Measurements from ENCODE around the gene STX3.

The STX3 gene

DNA sequence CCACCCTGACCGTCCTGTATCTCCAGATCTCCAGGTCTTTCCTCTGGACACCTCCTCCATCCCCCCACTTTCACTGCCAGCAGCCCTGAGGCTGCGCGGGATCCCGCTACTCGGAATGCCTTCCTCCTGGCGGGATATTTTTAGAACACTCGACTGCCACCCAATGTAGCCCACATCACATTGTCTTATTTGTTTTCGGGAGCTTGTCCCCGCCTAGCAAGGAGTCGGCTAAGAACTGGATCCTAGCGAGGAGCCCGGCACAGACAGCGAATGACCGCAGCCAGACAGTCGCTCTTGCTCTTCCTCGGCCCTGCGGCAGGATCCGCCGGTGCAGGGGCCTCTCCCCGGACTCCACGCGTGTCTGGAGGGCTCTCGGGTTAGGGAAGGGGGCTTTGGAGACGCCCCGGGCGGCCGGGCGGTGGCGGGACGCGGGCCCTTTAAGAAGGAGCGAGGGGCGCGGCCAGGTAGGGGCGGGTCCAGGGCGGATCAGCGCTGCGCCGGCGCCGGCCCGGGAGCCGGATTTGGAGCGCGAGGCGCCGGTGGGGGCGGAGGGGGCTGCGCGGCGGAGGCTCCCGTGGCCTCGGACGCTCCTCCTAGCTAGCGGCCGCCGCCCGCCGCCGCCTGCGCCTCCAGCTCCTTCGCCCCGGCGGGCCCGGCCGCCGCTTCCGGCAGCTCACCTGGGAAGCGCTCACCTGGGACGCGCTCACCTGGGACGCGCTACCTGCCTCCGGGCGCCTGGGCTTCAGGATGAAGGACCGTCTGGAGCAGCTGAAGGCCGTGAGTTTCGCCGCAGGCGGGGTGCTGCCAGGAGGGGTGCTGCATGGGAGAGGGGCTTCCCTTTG, at the start of gene STX3:
Gene STX3, plus strand, starts transcription at position 518 of the 842 bp plus-strand sequence. Its CDS starts 230 bp downstream, at position 748.
- DNase-seq = peak; percentile 33

- DNase-seq = no peak
Measured at GRCh38 chr11:59706518-59707285, 48.5 kb upstream of the STX3 start.

GRCh38 chr11:59707371-59707770, 47.8 kb upstream of the STX3 start:
- no peak for DNase-seq

GRCh38 chr11:59708537-59708936, 46.6 kb upstream of the STX3 start:
- no peak for DNase-seq

GRCh38 chr11:59710136-59710847, 44.9 kb upstream of the STX3 start:
- no peak for DNase-seq

GRCh38 chr11:59713745-59714144, 41.4 kb upstream of the STX3 start, which contains the start of gene OR10V1:
Gene OR10V1, minus strand, starts transcription at chr11:59713845. Its CDS starts 0 bp downstream, at chr11:59713845.
- no peak for DNase-seq

- no peak for DNase-seq
Measured at GRCh38 chr11:59716051-59716450, 39.1 kb upstream of the STX3 start.

- no peak for DNase-seq
Measured at GRCh38 chr11:59719556-59719955, 35.6 kb upstream of the STX3 start.

DNA sequence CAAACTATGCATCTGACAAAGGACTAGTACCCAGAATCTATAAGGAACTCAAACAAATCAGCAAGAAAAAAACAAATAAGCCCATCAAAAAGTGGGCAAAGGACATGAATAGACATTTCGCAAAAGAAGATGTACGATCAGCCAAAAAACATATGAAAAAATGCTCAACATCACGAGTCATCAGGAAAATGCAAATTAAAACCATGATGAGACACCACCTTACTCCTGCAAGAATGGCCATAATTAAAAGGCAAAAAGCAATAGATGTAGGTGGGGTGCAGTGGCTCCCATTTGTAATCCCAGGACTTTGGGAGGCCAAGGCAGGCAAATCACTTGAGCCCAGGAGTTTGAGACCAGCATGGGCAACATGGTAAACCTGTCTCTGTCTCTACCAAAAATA, 31.1 kb upstream of the STX3 start:
- DNase-seq = no peak

DNA sequence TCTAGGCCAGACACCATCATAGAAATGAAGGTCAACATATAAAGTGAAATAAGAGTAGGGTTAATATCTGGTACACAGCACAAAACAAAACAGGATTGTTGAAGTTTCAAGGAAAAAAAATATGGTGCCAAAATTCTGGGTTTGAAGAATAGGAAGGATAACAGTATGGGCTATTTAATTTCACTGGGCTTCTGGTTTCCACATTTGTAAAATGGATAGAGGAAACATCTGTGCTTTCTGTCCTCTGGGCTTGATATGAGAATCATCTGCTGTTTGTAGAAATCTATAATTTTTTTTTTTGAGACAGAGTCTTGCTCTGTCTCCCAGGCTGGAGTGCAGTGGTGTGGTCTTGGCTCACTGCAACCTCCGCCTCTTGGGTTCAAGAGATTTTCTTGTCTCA, 27.8 kb upstream of the STX3 start:
- DNase-seq = no peak

DNA sequence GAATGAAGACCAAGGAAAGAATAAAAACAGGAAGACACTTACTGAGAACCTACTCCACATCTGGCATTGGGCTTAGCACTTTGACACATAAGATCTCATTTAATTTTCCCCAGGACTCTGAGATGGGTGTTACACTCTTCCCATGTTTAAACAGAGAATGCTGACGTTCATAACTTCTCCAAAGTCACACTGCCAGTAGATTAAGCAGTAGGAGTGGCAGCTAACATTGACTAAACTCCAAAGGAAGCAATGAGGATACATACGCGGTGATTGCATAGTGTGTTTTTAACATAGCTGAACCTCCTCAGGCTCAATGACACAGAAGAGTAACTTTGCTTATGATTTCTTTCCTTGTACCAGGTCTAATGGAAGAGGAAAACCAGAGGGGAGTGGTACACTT, 27.0 kb upstream of the STX3 start:
- no peak for DNase-seq

DNA sequence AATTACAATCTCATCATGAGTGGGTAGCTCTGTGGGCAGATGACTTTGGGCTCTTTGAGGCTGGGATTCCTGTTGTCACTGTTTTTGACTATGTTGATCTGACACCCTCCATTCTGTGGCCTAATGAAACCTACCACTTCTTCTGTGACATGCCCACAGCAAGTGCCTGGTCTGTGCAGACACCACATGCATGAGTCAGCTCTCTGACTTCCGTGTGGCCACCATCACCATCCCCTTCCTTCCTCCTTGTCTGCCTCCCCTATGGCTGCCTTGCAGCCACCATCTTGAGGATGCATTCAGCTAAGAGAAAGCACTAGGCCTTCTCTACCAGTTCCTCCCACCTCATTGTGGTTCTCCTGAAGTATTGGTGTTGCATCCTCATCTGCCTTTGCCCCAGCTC, 26.3 kb upstream of the STX3 start:
- no peak for DNase-seq

DNA sequence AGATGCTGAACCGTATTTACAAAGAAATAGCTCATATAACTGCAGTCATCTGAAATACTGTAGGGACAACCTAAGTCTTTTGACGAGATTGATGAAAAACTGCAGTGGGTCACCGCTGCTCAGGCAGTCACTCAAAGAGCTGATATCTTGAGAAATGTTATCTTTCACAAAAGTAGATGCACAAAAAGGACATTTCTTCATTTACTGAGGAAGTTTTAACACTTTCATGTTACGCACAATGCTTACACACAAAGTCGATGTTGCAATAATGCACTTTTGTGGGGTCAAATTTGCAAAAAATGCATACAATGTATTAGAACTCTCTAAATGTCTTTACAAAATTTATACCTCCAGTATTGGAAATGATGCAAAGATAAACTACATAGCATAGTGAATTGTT, 25.3 kb upstream of the STX3 start:
- no peak for DNase-seq

DNA sequence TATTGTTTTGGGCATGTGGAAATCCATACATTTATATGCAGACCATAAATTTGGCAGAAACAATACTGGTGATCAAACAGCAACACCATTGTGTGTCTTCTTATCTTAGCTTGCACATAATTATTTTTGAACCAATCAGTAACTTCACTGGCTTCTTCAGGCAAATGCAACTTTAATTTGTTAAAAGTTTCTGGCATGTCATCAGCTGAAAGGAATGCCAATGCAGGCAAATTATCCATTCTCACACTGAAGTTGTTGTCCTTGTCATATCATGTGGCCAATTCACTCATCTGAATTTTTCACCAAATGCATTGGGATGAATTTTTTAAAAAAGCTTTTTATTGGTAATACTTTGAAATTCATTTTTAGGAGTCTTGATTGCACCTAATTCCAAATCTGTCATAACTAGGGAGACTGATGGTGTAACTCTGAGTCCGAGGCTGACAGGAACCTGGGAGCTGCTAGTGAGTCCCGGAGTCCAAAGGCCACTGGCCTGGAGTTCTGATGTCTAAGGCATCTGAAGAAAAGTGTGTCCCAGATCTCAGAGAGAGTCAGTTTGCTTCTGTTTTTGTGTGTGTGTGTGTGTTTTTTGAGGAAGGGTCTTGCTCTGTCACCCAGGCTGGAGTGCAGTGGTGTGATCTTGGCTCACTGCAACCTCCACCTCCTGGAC, 24.1 kb upstream of the STX3 start:
- DNase-seq = no peak

GRCh38 chr11:59746111-59746510, 9.1 kb upstream of the STX3 start:
- DNase-seq = no peak

GRCh38 chr11:59753650-59754493, 1.3 kb upstream of the STX3 start:
- peak; percentile 85 for DNase-seq

DNA sequence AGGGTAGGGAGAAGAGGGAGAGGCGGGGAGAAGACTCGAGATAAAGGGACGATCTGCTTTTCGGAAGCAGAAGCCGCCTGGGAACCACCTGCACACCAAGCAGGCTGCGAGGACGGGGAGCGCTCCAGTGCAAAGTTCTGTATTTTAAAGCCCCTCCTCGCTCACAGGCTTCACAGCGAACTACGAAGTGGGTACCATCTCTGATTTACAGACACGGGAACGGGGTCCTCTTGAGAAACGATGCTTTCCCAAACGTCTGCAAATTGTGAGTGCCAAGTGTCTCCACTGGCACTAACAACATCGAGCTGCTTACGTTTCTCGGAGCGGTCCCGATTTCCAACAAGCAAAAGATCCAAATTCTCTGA, 700 bp upstream of the STX3 start:
- DNase-seq = no peak

- DNase-seq = peak; percentile 39
Measured at GRCh38 chr11:59755701-59756557, 753 bp downstream of the STX3 start.

GRCh38 chr11:59756558-59756840, 1.3 kb downstream of the STX3 start:
- no peak for DNase-seq

- no peak for DNase-seq
Measured at GRCh38 chr11:59756845-59757244, 1.7 kb downstream of the STX3 start.

- no peak for DNase-seq
Measured at GRCh38 chr11:59758401-59759037, 3.3 kb downstream of the STX3 start.

All from femur (tissue), 1 donor.